NCI-H748 treated with DMSO at 0.1 percent for 48 hours (cell line): Measurements from ENCODE around the gene FAM181B.

Experiments used
- DNase-seq: peaks from one replicate; lab custom pipeline; 2025; lab: John Stamatoyannopoulos, UW

Gene FAM181B

GRCh38 chr11:82683029-82683428 lies 50.6 kb downstream of the FAM181B start:
- no peak for DNase-seq

DNA sequence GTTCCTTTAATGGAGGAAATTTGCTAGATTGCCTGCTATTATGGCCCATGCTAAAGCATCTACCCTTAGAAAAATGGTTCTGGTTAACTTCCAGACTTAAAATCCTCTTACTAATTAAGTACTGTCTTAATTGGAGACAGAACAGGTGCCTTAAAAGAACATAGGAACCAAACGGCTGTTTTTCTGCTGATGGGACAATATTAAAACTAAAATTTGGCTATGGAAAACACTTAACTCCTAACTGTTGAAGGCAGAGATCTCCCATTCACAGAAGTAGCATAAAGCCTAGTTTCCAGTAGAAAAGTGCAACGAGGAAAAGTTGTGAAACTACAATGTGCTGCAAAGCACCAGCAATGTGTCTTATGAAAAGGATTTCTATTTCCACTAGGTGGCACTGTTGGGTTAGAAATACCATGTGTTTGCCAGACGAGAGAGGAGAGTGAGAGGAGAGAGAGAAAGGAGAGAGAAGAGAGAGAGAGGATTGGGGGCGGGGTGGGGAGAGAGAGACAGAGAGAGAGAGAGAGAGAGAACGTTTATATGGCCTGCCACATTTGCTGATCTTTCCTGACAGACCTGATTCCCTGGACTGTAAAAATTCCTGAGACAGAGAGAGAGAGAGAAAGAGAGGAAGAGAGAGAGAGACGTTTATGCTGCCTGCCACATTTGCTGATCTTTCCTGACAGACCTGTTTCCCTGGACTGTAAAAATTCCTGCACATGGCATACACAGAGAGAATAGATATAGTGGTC lies 51.5 kb downstream of the FAM181B start:
- DNase-seq = peak; percentile 14

DNA sequence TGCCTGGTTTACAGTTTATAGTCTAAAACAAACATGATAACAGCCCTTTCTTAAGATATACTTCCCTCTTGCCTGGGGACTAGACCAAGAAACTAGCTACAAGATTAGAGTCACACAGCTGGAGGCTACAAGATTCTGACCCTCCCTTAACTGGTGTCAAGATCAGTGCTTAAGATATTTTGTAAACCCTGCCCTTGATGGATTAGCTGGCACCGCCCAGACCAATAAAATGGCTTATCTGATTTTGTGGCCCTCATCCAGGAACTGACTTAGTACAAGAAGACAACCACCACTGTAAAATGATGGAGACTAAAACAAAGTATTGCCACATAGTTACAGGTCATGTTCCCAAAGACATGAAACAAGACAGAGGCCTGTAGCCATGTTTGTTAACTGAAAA lies 53.4 kb downstream of the FAM181B start:
- no peak for DNase-seq
